Stomach (tissue), 9 donors: ENCODE results near the gene SNX1. TPM values are rescaled to one million over a fixed set of nuclear protein-coding genes. Genes with fewer than 3 reads are reported as not detected.
"Not testable (repeated sequence)": the region's sequence is repeated elsewhere in the genome, so short reads cannot be mapped to it uniquely, and the experiment has no call there.

ENCODE experiments used
- DNase-seq, 2 donors: peaks; one replicate each; pipeline versions ENCODE4 v3.0.0 to v3.0.0-alpha.2; 2013 to 2019
- H3K27ac ChIP-seq, 5 donors: fragments of 200-600 bp in 4 of 5; sonication (generic) in 4 of 5; one replicate each; pipeline ENCODE4 v1.5.1; 2013 to 2019; ENCODE audit warnings: mild to moderate bottlenecking in 1 of 5, moderate library complexity in 1 of 5
- H3K27me3 ChIP-seq, 3 donors: fragments of 200-600 bp; sonication (generic); one replicate each; pipeline ENCODE4 v1.5.1; 2017 to 2019; ENCODE audit warnings: mixed run types in 1 of 3
- H3K36me3 ChIP-seq, 4 donors: fragments of 200-600 bp; sonication (generic); 1 replicate in 3 of 4; 2 replicates in 1 of 4; pipeline ENCODE4 v1.5.1; 2016 to 2019
- H3K4me1 ChIP-seq, 4 donors: fragments of 200-600 bp; sonication (generic); one replicate each; pipeline ENCODE4 v1.5.1; 2016 to 2019
- H3K4me3 ChIP-seq, 4 donors: fragments of 200-600 bp; sonication (generic) in 3 of 4; one replicate each; pipeline ENCODE4 v1.5.1; 2016 to 2019; ENCODE audit warnings: mild to moderate bottlenecking in 1 of 4
- H3K9me3 ChIP-seq, 4 donors: fragments of 200-600 bp; sonication (generic); one replicate each; pipeline ENCODE4 v1.5.1; 2016 to 2019
- EP300 ChIP-seq: sonication (generic); formaldehyde crosslinking; IDR thresholded peaks from one replicate; pipeline ENCODE4 v1.6.1; 2017; ENCODE audit warnings: antibody characterized with exemption
- POLR2A ChIP-seq, 4 donors: fragments of 450-650 bp; IDR thresholded peaks; one replicate each; pipeline ENCODE4 v1.6.1; 2016; ENCODE audit warnings: antibody characterized with exemption in 4 of 4, control low read depth in 2 of 4, mild to moderate bottlenecking in 1 of 4, moderate library complexity in 1 of 4
- POLR2AphosphoS5 ChIP-seq, 3 donors: sonication (generic); formaldehyde crosslinking; IDR thresholded peaks; one replicate each; pipeline ENCODE4 v1.6.1; 2016; ENCODE audit warnings: antibody characterized with exemption in 3 of 3
- WGBS, 5 donors: extraction: QIAGEN DNeasy Blood & Tissue Kit in 3 of 5; methylation state at CpG; one replicate each; pipeline versions ENCODE4 v1.1.5 to v1.1.7; 2013 to 2018; 5-methylcytosine and 5-hydroxymethylcytosine counted together
- intact Hi-C: fragments of 100-400 bp; cut with DNase I; formaldehyde crosslinking; loops from one replicate; pipeline ENCODE4 v1.15.1; 2023; ENCODE audit warnings: low total_unique reads
- polyA plus RNA-seq, 3 donors: library from polyadenylated mRNA; stranded (reverse); fragments of 200-250 nt; gene quantifications; one replicate each; pipeline ENCODE4 v1.2.3, GENCODE V29; 2013
- total RNA-seq, 5 donors: library from RNA; depleted of rRNA; stranded (reverse); fragments of >200 nt; gene quantifications; one replicate each; pipeline versions ENCODE4 v1.1.0 to v1.2.3, GENCODE V29; 2014 to 2016
- TF ChIP-seq, protein P1 (sequence below), 7 experiments: fragments of 450-650 bp in 4 of 7; fragments of 200-600 bp in 3 of 7; sonication (generic) in 3 of 7; IDR thresholded peaks; one replicate each; pipeline ENCODE4 v1.5.1; 2016 to 2019; ENCODE audit warnings: antibody characterized with exemption in 7 of 7, control low read depth in 2 of 7, mild to moderate bottlenecking in 1 of 7
- donor health status: healthy with polysubstance abuse.
- donor health status: Bipolar disorder and iron deficiency.
- donor health status: healthy.

SNX1 gene
- total and polyA plus RNA-seq, 8 donors = 38.8 to 119 (median 61.9) TPM

- Histone ChIP-seq H3K27me3 (no peaks in the 10 kb centered on the region), H3K4me3 (no peak overlapping the region), H3K9me3 (no peaks in the 10 kb centered on the region), H3K4me1 (peaks cover 12 to 75% (median 59%) of the 10 kb centered on the region in 4 donors), H3K27ac (no peak overlapping the region), H3K36me3 (no peaks in the 10 kb centered on the region)
- no peak for TF ChIP-seq POLR2AphosphoS5 (IDR thresholded peaks at IDR 0.05)
- TF ChIP-seq, protein P1, sequence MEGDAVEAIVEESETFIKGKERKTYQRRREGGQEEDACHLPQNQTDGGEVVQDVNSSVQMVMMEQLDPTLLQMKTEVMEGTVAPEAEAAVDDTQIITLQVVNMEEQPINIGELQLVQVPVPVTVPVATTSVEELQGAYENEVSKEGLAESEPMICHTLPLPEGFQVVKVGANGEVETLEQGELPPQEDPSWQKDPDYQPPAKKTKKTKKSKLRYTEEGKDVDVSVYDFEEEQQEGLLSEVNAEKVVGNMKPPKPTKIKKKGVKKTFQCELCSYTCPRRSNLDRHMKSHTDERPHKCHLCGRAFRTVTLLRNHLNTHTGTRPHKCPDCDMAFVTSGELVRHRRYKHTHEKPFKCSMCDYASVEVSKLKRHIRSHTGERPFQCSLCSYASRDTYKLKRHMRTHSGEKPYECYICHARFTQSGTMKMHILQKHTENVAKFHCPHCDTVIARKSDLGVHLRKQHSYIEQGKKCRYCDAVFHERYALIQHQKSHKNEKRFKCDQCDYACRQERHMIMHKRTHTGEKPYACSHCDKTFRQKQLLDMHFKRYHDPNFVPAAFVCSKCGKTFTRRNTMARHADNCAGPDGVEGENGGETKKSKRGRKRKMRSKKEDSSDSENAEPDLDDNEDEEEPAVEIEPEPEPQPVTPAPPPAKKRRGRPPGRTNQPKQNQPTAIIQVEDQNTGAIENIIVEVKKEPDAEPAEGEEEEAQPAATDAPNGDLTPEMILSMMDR (IDR thresholded peaks at IDR 0.05) = no peak
- TF ChIP-seq EP300 = no peak
- TF ChIP-seq POLR2A (IDR thresholded peaks at IDR 0.05) = no peak
- 92 to 98% (median 96%) methylated on average over 2 of the region's 2 CpGs for WGBS, 5 donors
- DNase-seq = no peak
- intact Hi-C loops = no loop called here
These were observed 6.7 kb downstream of the SNX1 start for GRCh38 chr15:64102497-64102896.

DNA sequence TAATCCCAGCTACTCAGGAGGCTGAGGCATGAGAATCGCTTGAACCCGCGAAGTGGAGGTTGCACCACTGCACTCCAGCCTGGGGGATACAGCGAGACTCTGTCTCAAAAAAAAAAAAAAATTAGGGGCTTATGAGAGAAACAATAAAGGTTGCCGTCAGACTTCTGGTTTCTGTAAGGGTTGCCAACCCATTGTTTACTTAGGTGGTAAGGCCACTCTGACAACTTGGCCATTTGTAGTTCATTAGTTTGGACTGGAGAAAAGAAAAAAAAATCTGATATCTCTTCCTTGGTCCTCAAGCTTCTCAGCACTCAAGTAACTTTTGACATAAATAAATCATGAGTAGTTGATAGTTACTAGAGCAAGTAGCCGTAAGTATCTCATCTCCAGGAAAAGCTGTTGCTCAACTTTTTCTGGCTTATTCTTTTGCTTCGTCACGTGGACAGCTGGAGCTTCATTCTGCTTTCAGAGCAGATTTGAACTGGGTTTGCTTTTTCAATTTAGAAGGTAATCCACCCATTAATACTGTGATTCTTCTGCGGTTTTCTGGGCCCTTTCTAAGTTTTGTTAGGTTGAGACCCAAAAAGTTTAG is 9.4 kb downstream of the SNX1 start:
- peak overlapping the region in 4 of 5 donors; percentile 45 to 74 (median 52) for H3K27ac ChIP-seq
- intact Hi-C loops = no loop called here

GRCh38 chr15:64107337-64107736 is 11.6 kb downstream of the SNX1 start:
- DNase-seq = no peak
- TF ChIP-seq POLR2A (IDR thresholded peaks at IDR 0.05) (no peak), POLR2AphosphoS5 (IDR thresholded peaks at IDR 0.05) (no peak), EP300 (no peak)
- TF ChIP-seq, protein P1 (IDR thresholded peaks at IDR 0.05) = no peak
- Histone ChIP-seq H3K27ac (peak overlapping the region in 1 of 5 donors; percentile 16), H3K27me3 (no peaks in the 10 kb centered on the region), H3K4me3 (no peak overlapping the region), H3K9me3 (no peaks in the 10 kb centered on the region), H3K36me3 (peaks cover 0 to under 1% (median 0%) of the 10 kb centered on the region in 4 donors), H3K4me1 (peaks cover 14 to 70% (median 60%) of the 10 kb centered on the region in 4 donors)
- WGBS, 5 donors = 88 to 98% (median 95%) methylated on average over 1 of the region's 1 CpG
- intact Hi-C loops = no loop called here

More for the DNA sequence above, 9.4 kb downstream of the SNX1 start:
- TF ChIP-seq, protein P1 (IDR thresholded peaks at IDR 0.05) = no peak
- TF ChIP-seq POLR2AphosphoS5 (IDR thresholded peaks at IDR 0.05) = peak in 1 of 3 donors; percentile 33
- Histone ChIP-seq H3K27me3 (no peaks in the 10 kb centered on the region), H3K4me1 (peaks cover 5 to 66% (median 50%) of the 10 kb centered on the region in 4 donors), H3K36me3 (no peaks in the 10 kb centered on the region), H3K9me3 (no peaks in the 10 kb centered on the region), H3K4me3 (peak overlapping the region in 1 of 4 donors; percentile 2)
- 69 to 76% (median 73%) methylated on average over 9 of the region's 9 CpGs for WGBS, 5 donors
- DNase-seq = peak in 1 of 2 donors; percentile 36

DNA sequence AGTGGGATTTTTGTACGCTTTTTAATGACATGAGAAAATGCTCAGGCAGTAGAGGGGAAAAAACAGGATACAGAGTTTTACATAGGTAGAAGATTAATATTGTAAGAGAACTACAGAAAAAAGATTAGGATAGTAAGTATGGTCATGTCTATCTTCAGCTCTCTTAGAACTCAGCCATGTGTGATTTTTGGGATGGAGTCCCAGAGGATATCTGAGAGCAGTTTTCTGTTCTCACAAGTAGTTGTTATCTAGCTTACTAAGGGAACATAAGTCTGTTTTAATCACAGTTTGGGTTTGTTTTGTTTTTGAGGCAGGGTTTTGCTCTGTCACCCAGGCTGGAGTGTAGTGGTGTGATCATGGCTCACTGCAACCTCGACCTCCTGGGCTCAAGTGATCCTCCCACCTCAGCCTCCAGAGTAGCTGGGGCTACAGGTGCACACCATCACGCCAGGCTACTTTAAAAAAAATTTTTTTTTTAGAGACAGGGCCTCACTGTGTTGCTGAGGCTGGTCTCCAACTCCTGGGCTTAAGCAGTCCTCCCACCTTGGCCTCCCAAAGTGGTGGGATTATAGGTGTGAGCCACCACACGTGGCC is 14.4 kb downstream of the SNX1 start:
- Histone ChIP-seq H3K4me1 (peaks cover 14 to 73% (median 56%) of the 10 kb centered on the region in 4 donors), H3K27ac (peak overlapping the region in 3 of 5 donors; percentile 13 to 56 (median 32)), H3K36me3 (peaks cover 18 to 29% (median 27%) of the 10 kb centered on the region in 4 donors)
- WGBS, 5 donors = 92 to 96% (median 95%) methylated on average over 4 of the region's 4 CpGs
- intact Hi-C loops, H3K4me3 ChIP-seq, DNase-seq, H3K27me3 ChIP-seq, H3K9me3 ChIP-seq: not testable (repeated sequence)
